ENCODE measurements around the gene FASTKD2.

DNA sequence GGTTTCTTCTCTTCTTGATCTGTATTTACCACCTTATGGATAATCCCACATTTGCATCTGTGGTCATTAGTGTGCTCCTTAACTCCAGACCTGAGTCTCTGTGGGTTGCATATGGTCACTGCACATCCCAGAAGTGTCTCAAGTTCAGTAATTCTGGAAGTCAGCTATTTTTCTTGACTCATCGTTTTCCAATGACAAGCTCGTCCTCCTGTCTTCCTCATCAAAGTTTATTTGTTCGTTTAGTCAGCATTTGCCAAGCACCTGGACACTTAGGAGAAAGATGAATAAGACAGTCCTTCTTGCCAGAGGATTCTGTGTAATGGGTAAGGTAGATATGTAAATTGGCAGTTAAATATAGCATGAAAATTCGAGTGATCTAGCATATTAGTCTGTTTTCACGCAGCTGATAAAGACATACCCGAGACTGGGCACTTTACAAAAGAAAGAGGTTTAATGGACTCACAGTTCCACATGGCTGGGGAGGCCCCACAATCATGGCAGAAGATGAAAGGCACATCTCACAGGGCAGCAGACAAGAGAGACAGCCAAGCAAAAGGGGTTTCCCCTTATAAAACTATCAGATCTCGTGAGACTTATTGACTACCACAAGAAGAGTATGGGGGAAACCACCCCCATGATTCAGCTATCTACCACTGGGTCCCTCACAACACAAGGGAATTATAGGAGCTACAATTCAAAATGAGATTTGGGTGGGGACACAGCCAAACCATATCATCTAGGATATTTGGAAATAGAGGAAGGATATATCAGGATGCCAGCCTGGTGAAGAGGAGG, 19.4 kb downstream of the FASTKD2 start:
- TF ChIP-seq CTCF (IDR thresholded peaks at IDR 0.05), result no peak
- TF ChIP-seq POLR2A (IDR thresholded peaks at IDR 0.05), result no peak

Measured in testis (tissue), 2 donors.